IMR-90 (cell line): ENCODE results near the gene CARS2.

Source experiments
- CEBPB ChIP-seq: IDR thresholded peaks from 2 replicates; pipeline ENCODE4 v1.6.1; 2012; ENCODE audit warnings: low read depth, low read length, improper control_type of control experiment
- POLR2A ChIP-seq: IDR thresholded peaks from 2 replicates; pipeline ENCODE4 v1.6.1; 2012; ENCODE audit warnings: mild to moderate bottlenecking, low read depth, low read length

DNA sequence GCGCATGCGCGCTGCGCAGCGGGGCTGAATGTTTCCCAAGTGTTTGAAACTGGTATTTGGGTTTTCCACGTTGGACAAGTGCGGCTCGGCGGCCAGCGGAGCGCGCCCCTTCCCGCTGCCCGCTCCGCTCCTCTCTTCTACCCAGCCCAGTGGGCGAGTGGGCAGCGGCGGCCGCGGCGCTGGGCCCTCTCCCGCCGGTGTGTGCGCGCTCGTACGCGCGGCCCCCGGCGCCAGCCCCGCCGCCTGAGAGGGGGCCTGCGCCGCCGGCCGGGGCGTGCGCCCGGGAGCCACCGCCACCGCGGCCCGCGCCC is 7.7 kb upstream of the CARS2 start, which contains the start of gene ING1:
- no peak for TF ChIP-seq CEBPB
- no peak for TF ChIP-seq POLR2A
